NCI-H226 (cell line): Measurements from ENCODE around the gene EFCAB8.

ENCODE experiments used
- DNase-seq: peaks from one replicate; pipeline ENCODE4 v3.0.0-alpha.2; 2015

EFCAB8 gene

GRCh38 chr20:32858701-32859372 is at the start of gene EFCAB8:
TSS of gene EFCAB8 (plus strand) at chr20:32858923. CDS start at chr20:32863793, 4,870 bp downstream.
- DNase-seq, result no peak

- DNase-seq, result no peak
Observed at GRCh38 chr20:32809907-32810306, 48.8 kb upstream of the EFCAB8 start.

DNA sequence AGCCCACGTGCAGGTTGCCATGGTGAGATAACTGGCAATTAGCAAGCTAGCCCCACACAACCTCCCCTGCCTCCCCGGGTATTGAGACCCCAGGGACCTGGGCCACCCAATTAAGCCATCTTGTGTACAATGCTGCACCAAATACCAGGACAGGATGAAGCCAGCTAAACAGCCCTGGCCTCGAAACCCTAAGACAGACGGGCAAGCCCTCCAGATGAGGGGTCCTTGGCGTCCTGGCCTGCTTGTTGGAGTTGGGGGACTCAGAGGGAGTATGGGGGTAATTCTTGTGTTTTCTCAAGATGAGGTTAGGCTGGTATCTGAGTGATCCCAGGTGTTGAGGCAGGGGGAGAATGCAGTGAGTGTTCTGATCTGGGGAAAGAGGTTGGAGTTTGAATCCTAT is 47.8 kb upstream of the EFCAB8 start:
- DNase-seq, result no peak

- no peak for DNase-seq
Observed at GRCh38 chr20:32811886-32812285, 46.8 kb upstream of the EFCAB8 start.

DNA sequence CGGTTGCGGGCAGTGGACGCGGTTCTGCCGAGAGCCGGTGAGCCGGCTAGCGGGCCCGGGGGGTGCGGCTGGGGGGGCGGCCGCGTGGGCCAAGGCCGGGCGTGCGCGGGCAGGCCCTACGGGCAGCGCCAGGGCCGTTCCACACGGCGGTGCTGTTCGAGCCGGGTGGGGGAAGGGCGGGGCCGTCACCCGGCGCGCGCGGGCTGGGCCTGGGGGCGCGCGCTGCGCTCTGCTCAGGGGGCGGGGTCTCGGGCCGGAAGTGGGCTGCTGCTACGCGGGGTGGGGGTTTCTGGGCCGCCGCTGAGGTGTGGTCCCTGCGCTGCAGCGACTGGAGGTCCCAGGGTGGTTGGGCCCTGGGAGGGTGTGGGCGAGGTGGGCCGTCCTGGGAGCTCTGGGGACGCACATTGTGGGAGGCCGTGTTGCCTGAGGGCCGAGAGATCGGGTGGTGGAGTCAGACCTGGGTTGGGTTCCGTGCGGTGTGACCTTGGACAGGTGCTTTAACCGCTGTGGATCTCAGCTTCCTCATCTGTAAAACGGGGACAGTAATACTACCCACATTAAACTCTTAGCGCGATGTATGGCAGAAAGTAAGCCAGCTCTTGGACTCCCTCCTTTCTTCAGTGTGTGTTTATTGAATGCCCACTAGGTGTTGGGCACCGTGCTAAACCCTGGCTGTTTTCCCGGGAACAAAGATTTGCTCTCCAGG is 38.6 kb upstream of the EFCAB8 start:
- DNase-seq, result peak; percentile 37

GRCh38 chr20:32820698-32821377 is 37.9 kb upstream of the EFCAB8 start:
- no peak for DNase-seq

GRCh38 chr20:32822225-32822624 is 36.5 kb upstream of the EFCAB8 start:
- no peak for DNase-seq

GRCh38 chr20:32823078-32823477 is 35.6 kb upstream of the EFCAB8 start:
- DNase-seq, result peak; percentile 61

- DNase-seq, result peak; percentile 24
Observed at GRCh38 chr20:32823737-32824588, 34.8 kb upstream of the EFCAB8 start.

DNA sequence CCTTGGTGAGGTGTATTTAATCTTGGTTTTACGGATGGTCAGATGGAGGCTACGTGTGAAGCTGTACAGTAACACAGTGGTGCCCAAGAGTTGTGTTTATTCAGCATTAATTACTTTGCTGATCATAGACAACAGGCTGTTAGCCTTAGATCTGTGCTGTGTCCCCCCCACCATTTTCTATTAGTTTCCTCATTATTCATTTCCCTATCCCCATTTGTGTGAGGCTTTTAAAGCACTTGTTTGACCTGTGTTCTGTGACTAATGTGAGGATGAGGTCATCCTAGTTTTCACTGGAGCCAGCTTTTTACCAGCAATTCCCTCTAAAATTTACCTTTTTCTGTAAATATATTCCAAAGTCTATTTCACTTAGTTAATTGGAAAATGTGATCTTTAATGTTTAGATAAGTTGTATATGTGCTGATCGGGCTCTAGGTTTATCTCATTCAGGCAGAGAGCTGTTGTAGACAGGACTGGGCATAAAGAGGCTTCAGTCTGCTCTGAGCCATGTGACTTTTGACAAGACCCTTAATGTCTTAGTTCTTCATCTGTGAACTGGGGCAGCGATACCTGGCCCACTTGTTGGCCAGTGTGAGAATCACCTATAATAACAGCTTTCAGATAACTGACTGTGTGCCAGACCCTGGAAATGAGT is 30.6 kb upstream of the EFCAB8 start:
- no peak for DNase-seq

- no peak for DNase-seq
Observed at GRCh38 chr20:32829311-32830005, 29.3 kb upstream of the EFCAB8 start.

DNA sequence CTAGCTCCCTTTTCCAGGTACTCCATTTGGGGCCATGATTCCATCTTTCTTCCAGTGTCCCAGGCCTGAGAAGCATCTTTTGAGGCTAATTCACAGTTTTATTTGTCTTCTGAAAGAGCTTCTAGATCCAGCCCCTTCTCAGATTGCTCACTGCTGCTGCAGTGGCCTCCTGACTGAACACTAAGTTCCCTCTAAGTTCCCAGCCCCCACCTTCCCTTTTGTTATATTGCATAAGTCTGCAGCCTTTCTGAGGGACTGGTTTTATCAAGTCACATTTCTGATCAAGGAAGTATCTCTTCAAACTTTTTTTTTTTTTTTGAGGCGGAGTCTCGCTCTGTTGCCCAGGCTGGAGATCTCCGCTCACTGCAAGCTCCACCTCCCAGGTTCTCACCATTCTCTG is 28.3 kb upstream of the EFCAB8 start:
- DNase-seq, result no peak

GRCh38 chr20:32831982-32832381 is 26.7 kb upstream of the EFCAB8 start:
- no peak for DNase-seq

DNA sequence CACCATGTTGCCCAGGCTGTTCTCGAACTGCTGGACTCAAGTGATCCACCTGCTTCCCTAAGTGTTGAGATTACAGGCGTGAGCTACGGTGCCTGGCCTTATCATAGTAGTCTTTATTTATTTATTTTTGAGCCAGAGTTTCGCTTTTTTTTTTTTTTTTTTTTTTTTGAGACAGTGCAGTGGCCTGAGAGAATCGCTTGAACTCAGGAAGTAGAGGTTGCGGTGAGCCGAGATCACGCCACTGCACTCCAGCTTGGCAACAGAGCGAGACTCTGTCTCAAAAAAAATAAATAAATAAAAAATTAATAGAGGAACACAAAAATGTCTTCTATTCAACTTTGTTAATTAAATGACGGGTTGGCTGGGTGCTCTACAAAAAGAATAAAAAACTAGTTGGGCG is 26.1 kb upstream of the EFCAB8 start:
- no peak for DNase-seq

DNA sequence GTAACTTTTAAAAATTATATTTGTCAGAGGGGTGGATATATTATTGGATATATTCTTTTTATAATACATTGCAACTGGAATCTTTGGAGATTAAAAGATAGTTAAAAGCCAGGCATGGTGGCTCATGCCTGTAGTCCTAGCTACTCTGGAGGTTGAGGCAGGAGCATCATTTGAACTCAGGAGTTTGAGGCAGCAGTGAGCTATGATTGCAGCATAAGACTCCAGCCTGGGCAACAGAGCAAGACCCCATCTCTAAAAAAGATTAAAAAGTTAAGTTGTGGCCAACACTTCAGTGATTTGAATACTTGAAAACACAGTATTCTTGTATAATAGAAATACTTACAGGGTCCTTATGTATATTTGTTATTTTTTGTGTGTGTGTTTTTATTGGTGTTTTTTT is 23.8 kb upstream of the EFCAB8 start:
- no peak for DNase-seq

GRCh38 chr20:32837157-32837556 is 21.6 kb upstream of the EFCAB8 start:
- no peak for DNase-seq

DNA sequence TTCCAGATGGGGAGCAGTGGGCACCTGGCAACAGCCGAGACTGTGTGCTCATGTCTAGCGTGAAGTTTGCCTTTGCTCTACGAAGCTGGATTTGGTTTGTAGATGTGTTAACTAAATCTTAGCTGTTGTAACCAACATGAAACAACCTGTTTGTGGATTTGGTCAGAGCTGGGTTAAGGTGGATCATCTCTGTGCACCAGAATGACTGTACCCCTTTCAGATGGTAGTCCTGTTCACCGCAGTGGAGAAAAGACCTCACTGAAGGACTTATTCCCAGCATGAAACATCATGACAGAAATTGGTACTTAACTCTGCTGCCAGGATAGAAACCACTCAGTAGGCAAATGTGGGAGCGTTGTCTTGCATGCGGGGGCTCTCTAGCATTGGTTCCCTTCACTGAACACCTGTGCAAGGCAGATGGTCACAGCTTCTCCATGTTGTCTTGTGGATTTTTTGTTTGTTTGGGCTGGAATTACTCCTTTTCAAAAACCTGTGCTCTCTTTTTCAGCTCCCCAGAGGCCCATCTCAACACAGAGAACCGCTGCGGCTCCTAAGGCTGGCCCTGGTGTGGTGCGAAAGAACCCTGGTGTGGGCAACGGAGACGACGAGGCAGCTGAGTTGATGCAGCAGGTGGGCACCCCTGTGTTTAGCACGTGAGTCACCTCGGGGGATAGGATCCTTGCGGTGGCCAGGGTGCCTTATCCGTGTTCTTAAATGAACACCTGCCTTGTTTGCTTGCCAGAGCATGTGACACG is 19.3 kb upstream of the EFCAB8 start:
- DNase-seq, result no peak

DNA sequence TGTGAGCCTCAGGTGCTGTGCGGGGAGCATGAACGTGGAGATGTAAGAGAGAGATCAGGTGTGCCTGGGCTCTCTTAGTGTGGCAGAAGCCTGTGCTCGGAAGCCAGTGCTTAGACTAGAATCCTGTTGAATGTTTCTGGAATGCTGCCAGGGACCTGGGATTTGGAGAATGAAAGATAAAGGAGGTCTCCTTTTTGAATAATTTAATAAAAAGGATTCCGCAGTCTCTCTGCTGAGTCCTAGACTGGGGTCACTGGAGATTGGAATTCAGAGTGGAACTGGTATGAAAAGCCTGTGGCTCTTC is 18.8 kb upstream of the EFCAB8 start:
- DNase-seq, result no peak

DNA sequence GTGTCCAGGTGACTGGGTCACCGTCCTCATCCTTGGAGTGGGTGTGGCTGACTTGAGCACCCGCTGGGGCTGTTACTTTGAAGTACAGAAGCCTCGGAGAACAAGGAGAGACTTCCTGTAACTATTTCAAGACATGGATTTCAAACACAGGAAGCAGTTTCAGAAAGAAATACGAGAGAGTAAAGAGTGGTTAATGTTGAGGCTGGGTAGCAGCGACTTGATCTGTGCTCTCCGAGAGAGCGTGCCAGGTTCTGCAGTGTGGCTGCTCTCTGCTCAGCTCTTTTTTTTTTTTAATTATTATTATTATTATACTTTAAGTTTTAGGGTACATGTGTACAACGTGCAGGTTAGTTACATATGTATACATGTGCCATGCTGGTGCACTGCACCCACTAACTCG is 17.5 kb upstream of the EFCAB8 start:
- no peak for DNase-seq

DNA sequence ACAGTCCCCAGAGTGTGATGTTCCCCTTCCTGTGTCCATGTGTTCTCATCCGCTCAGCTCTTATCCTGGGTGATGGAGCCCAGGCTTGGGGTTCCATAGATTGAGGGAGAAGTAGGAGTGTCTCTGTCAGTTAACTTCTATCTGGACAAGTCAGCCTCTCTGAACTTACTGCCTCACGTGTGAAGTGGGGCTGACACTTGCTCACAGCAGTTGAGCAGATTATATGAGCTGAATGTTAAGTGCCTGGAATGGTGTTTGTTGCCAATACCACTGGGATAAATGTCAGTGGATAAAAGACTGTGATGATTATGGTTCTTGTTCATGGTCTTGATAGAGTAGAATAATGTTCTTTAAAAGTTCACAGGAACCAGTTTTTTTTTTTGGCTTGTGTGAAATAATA is 17.1 kb upstream of the EFCAB8 start:
- DNase-seq, result no peak
